H9 (cell line): ENCODE results near the gene ATP6V1B1. TPM values are rescaled to one million over a fixed set of nuclear protein-coding genes. Genes with fewer than 3 reads are reported as not detected.
A peak's percentile ranks its signal among the peaks of the same experiment; 100 is the strongest.

Source experiments
- DNase-seq: peaks from one replicate; pipeline ENCODE4 v3.0.0-alpha.2; 2017
- H2AFZ ChIP-seq: one replicate; pipeline ENCODE4 v1.6.1; 2013; ENCODE audit warnings: mild to moderate bottlenecking, low read length, control low read depth, moderate library complexity
- H2AK5ac ChIP-seq: 2 replicates; pipeline ENCODE4 v1.6.1; 2013; ENCODE audit warnings: low read length, control low read depth, mixed read lengths; ENCODE audit not compliant: insufficient read length
- H2BK120ac ChIP-seq: one replicate; pipeline ENCODE4 v1.6.1; 2013; ENCODE audit warnings: low read depth, mild to moderate bottlenecking, low read length, control low read depth, inconsistent platforms; ENCODE audit not compliant: poor library complexity, severe bottlenecking
- H2BK12ac ChIP-seq: 2 replicates; pipeline ENCODE4 v1.6.1; 2013; ENCODE audit warnings: low read length, control low read depth, mixed read lengths, low read depth; ENCODE audit not compliant: insufficient read length
- H2BK15ac ChIP-seq: 2 replicates; pipeline ENCODE4 v1.6.1; 2013; ENCODE audit warnings: low read depth, low read length, control low read depth
- H2BK20ac ChIP-seq: one replicate; pipeline ENCODE4 v1.6.1; 2013; ENCODE audit warnings: low read depth, mild to moderate bottlenecking, low read length, control low read depth, inconsistent platforms; ENCODE audit not compliant: poor library complexity, severe bottlenecking
- H2BK5ac ChIP-seq: 2 replicates; pipeline ENCODE4 v1.6.1; 2013; ENCODE audit warnings: low read length, control low read depth, mixed read lengths; ENCODE audit not compliant: insufficient read length
- H3K14ac ChIP-seq: 2 replicates; pipeline ENCODE4 v1.6.1; 2013; ENCODE audit warnings: low read length, control low read depth; ENCODE audit not compliant: insufficient read depth
- H3K18ac ChIP-seq: 2 replicates; pipeline ENCODE4 v1.6.1; 2013; ENCODE audit warnings: low read depth, mild to moderate bottlenecking, mixed read lengths, low read length, control low read depth; ENCODE audit not compliant: insufficient read length
- H3K23ac ChIP-seq: 2 replicates; pipeline ENCODE4 v1.6.1; 2013; ENCODE audit warnings: low read length, control low read depth, mixed read lengths, low read depth; ENCODE audit not compliant: insufficient read length
- H3K23me2 ChIP-seq: 2 replicates; pipeline ENCODE4 v1.6.1; 2013; ENCODE audit warnings: low read depth, mild to moderate bottlenecking, mixed read lengths, low read length, control low read depth; ENCODE audit not compliant: insufficient read length, poor library complexity, severe bottlenecking
- H3K27ac ChIP-seq: 2 replicates; pipeline ENCODE4 v1.5.1; 2013; ENCODE audit warnings: low read length, control low read depth, mixed read lengths, low read depth; ENCODE audit not compliant: insufficient read length
- H3K27me3 ChIP-seq: 2 replicates; pipeline ENCODE4 v1.6.1; 2013; ENCODE audit warnings: low read length, control low read depth, inconsistent platforms; ENCODE audit not compliant: insufficient read depth
- H3K4ac ChIP-seq: 2 replicates; pipeline ENCODE4 v1.6.1; 2013; ENCODE audit warnings: low read depth, mild to moderate bottlenecking, control low read depth, inconsistent platforms, low read length, moderate library complexity
- H3K4me1 ChIP-seq: 2 replicates; pipeline ENCODE4 v1.6.1; 2013; ENCODE audit warnings: low read length, control low read depth, inconsistent platforms; ENCODE audit not compliant: insufficient read depth
- H3K4me2 ChIP-seq: 2 replicates; pipeline ENCODE4 v1.6.1; 2013; ENCODE audit warnings: low read length, control low read depth, mixed read lengths; ENCODE audit not compliant: insufficient read length, insufficient read depth
- H3K56ac ChIP-seq: 2 replicates; pipeline ENCODE4 v1.6.1; 2013; ENCODE audit warnings: low read depth, mild to moderate bottlenecking, mixed read lengths, low read length, control low read depth; ENCODE audit not compliant: insufficient read length
- H3K79me1 ChIP-seq: 2 replicates; pipeline ENCODE4 v1.6.1; 2013; ENCODE audit warnings: low read depth, mild to moderate bottlenecking, moderate library complexity, low read length, control low read depth, inconsistent platforms; ENCODE audit not compliant: insufficient read depth, poor library complexity, severe bottlenecking
- H3K79me2 ChIP-seq: 2 replicates; pipeline ENCODE4 v1.6.1; 2013; ENCODE audit warnings: low read length, control low read depth, inconsistent platforms; ENCODE audit not compliant: insufficient read depth
- H3K9ac ChIP-seq: 2 replicates; pipeline ENCODE4 v1.6.1; 2013; ENCODE audit warnings: low read length, control low read depth, mixed read lengths; ENCODE audit not compliant: insufficient read length; ENCODE audit errors: extremely low read depth
- H3K9me3 ChIP-seq: one replicate; pipeline ENCODE4 v1.6.1; 2013; ENCODE audit warnings: low read depth, low read length, inconsistent platforms; ENCODE audit not compliant: control insufficient read depth
- H3T11ph ChIP-seq: one replicate; pipeline ENCODE4 v1.6.1; 2013; ENCODE audit warnings: mild to moderate bottlenecking, low read length, control low read depth, inconsistent platforms
- H4K20me1 ChIP-seq: one replicate; pipeline ENCODE4 v1.6.1; 2013; ENCODE audit not compliant: control insufficient read depth, insufficient read length, insufficient read depth
- H4K5ac ChIP-seq: 2 replicates; pipeline ENCODE4 v1.6.1; 2013; ENCODE audit warnings: low read depth, mild to moderate bottlenecking, mixed read lengths, low read length, control low read depth; ENCODE audit not compliant: insufficient read length
- H4K8ac ChIP-seq: replicated peaks from 2 replicates; pipeline ENCODE4 v1.6.1; 2013; ENCODE audit warnings: low read length, control low read depth, mixed read lengths, low read depth; ENCODE audit not compliant: insufficient read length
- H4K91ac ChIP-seq: 2 replicates; pipeline ENCODE4 v1.6.1; 2013; ENCODE audit warnings: low read depth, mild to moderate bottlenecking, moderate library complexity, mixed read lengths, low read length, control low read depth; ENCODE audit not compliant: insufficient read length
- H3K27ac Mint-ChIP-seq, 3 experiments: 2 replicates in 2 of 3; 3 replicates in 1 of 3; pipeline ENCODE4 v1.8.0; 2020 to 2021; ENCODE audit warnings: mixed read lengths in 3 of 3, mild to moderate bottlenecking in 1 of 3, moderate library complexity in 1 of 3
- H3K27me3 Mint-ChIP-seq: 2 replicates; pipeline ENCODE4 v1.8.0; 2021; ENCODE audit warnings: low read depth, mild to moderate bottlenecking, moderate library complexity, mixed read lengths
- H3K36me3 Mint-ChIP-seq, 3 experiments: 2 replicates in 2 of 3; 3 replicates in 1 of 3; pipeline ENCODE4 v1.8.0; 2020 to 2021; ENCODE audit warnings: low read depth in 3 of 3, mixed read lengths in 3 of 3; ENCODE audit not compliant: insufficient read depth in 1 of 3
- H3K4me1 Mint-ChIP-seq, 2 experiments: 2 replicates each; pipeline ENCODE4 v1.8.0; 2020; ENCODE audit warnings: mixed read lengths in 2 of 2
- H3K4me3 Mint-ChIP-seq, 2 experiments: 2 replicates in 1 of 2; 3 replicates in 1 of 2; pipeline ENCODE4 v1.8.0; 2020 to 2021; ENCODE audit warnings: mild to moderate bottlenecking in 2 of 2, mixed read lengths in 2 of 2, moderate library complexity in 1 of 2
- H3K9me3 Mint-ChIP-seq, 2 experiments: 2 replicates in 1 of 2; 3 replicates in 1 of 2; pipeline ENCODE4 v1.8.0; 2020; ENCODE audit warnings: mild to moderate bottlenecking in 2 of 2, mixed read lengths in 2 of 2, moderate library complexity in 1 of 2
- WGBS: extraction: QIAGEN DNeasy Blood & Tissue Kit; methylation state at CpG from one replicate; pipeline ENCODE4 v1.1.7; 2013; ENCODE audit warnings: missing lambda C conversion rate, low lambda C conversion rate, mixed read lengths; ENCODE audit not compliant: insufficient read length; ENCODE audit errors: extremely low coverage; 5-methylcytosine and 5-hydroxymethylcytosine counted together
- total RNA-seq: library from RNA; stranded (reverse); gene quantifications from 2 replicates; pipeline ENCODE4 v1.2.1, GENCODE V29; 2021
- TF ChIP-seq, protein P1 (sequence below): fragments of 200-600 bp; sonication (generic); conservative IDR thresholded peaks from 3 replicates; pipeline ENCODE4 v1.8.0; 2021; ENCODE audit warnings: antibody characterized with exemption, mild to moderate bottlenecking

The ATP6V1B1 gene
- total RNA-seq, 1 experiment from 2014 or later: not detected

DNA sequence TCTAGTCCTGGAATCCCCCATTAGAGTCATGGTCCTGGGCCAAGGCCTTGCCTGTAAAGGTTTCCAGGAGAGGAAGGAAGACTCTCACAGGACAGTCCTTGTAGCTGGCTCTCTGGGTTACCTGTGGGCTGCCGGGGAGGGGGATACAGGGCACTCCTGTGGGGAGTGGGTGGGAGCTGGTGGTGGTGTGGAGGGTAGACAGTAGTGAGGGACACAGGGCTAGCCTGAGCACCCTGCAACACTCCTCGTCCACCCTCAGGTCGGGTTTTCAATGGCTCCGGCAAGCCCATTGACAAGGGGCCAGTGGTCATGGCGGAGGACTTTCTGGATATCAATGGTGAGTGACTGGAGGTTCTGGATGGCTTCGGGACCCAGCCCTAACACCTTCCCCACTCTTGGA is 23.1 kb downstream of the ATP6V1B1 start:
- Histone ChIP-seq H3K4me2 (no peak overlapping the region), H3K9me3 (no peaks in the 10 kb centered on the region), H3K27me3 (peaks cover 3% of the 10 kb centered on the region; the same call in 1 of the 2 replicates), H3K23me2 (no peaks in the 10 kb centered on the region), H3K23ac (no peak overlapping the region), H2BK5ac (no peak overlapping the region), H4K5ac (no peak overlapping the region), H4K8ac (no peak overlapping the region), H2BK15ac (no peak overlapping the region), H2AFZ (no peak overlapping the region), H3K14ac (no peak overlapping the region), H3K79me1 (no peaks in the 10 kb centered on the region), H4K20me1 (peaks cover 3% of the 10 kb centered on the region), H2AK5ac (no peak overlapping the region), H3K79me2 (no peaks in the 10 kb centered on the region), H4K91ac (no peak overlapping the region), H3K9ac (no peak overlapping the region), H2BK20ac (no peak overlapping the region), H3K27ac (no peak overlapping the region), H2BK12ac (no peak overlapping the region), H3K18ac (no peak overlapping the region), H3T11ph (no peak overlapping the region), H3K4me1 (no peaks in the 10 kb centered on the region), H3K4ac (no peak overlapping the region), H3K56ac (no peak overlapping the region), H2BK120ac (no peak overlapping the region)
- WGBS: no CpG with 5 or more reads among the region's 6 CpGs
- Mint-ChIP-seq H3K27ac (no peak overlapping the region), H3K4me1 (no peaks in the 10 kb centered on the region), H3K9me3 (no peaks in the 10 kb centered on the region), H3K4me3 (no peak overlapping the region), H3K27me3 (peaks cover 78% of the 10 kb centered on the region), H3K36me3 (no peaks in the 10 kb centered on the region)
- TF ChIP-seq, protein P1, sequence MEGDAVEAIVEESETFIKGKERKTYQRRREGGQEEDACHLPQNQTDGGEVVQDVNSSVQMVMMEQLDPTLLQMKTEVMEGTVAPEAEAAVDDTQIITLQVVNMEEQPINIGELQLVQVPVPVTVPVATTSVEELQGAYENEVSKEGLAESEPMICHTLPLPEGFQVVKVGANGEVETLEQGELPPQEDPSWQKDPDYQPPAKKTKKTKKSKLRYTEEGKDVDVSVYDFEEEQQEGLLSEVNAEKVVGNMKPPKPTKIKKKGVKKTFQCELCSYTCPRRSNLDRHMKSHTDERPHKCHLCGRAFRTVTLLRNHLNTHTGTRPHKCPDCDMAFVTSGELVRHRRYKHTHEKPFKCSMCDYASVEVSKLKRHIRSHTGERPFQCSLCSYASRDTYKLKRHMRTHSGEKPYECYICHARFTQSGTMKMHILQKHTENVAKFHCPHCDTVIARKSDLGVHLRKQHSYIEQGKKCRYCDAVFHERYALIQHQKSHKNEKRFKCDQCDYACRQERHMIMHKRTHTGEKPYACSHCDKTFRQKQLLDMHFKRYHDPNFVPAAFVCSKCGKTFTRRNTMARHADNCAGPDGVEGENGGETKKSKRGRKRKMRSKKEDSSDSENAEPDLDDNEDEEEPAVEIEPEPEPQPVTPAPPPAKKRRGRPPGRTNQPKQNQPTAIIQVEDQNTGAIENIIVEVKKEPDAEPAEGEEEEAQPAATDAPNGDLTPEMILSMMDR: no peak
- peak; percentile 10 for DNase-seq
